Left ventricle myocardium inferior (tissue), 1 donor: ENCODE results near the gene ZFHX3. TPM values are rescaled to one million over a fixed set of nuclear protein-coding genes. Genes with fewer than 3 reads are reported as not detected.
A peak's percentile ranks its signal among the peaks of the same experiment; 100 is the strongest.

Source experiments
- DNase-seq: peaks from one replicate; pipeline ENCODE4 v3.0.0-alpha.2; 2020
- H3K27ac ChIP-seq: fragments of 200-600 bp; replicated peaks from 2 replicates; pipeline ENCODE4 v1.8.0; 2021
- H3K27me3 ChIP-seq: fragments of 200-600 bp; 2 replicates; pipeline ENCODE4 v1.8.0; 2021; ENCODE audit warnings: low read depth
- H3K36me3 ChIP-seq: fragments of 200-600 bp; 2 replicates; pipeline ENCODE4 v1.8.0; 2021
- H3K4me1 ChIP-seq: fragments of 200-600 bp; 2 replicates; pipeline ENCODE4 v1.8.0; 2021
- H3K4me3 ChIP-seq: fragments of 200-600 bp; 2 replicates; pipeline ENCODE4 v1.8.0; 2021; ENCODE audit warnings: mild to moderate bottlenecking, moderate library complexity
- H3K9me3 ChIP-seq: fragments of 200-600 bp; replicated peaks from 2 replicates; pipeline ENCODE4 v1.8.0; 2021
- intact Hi-C: fragments of 100-400 bp; cut with micrococcal nuclease; formaldehyde crosslinking; loops from one replicate; pipeline ENCODE4 v1.11.0; 2022
- total RNA-seq: library from RNA; stranded (reverse); fragmentation: NEBNext Ultra II Directional; extraction: Animal tissue kit (Norgen Biotek cat#: 25700); gene quantifications from one replicate; pipeline ENCODE4 v1.2.1, GENCODE V29; 2021
- TF ChIP-seq, protein P1 (sequence below): fragments of 200-600 bp; IDR thresholded peaks from 2 replicates; pipeline ENCODE4 v1.8.0; 2021; ENCODE audit warnings: antibody characterized with exemption, mild to moderate bottlenecking, borderline replicate concordance
- donor health status: DM: no; HTN: yes; CAD: no; lungs with severe emphysema.

The ZFHX3 gene
- total RNA-seq, 1 donor from 2014 or later, result 9.6 TPM

DNA sequence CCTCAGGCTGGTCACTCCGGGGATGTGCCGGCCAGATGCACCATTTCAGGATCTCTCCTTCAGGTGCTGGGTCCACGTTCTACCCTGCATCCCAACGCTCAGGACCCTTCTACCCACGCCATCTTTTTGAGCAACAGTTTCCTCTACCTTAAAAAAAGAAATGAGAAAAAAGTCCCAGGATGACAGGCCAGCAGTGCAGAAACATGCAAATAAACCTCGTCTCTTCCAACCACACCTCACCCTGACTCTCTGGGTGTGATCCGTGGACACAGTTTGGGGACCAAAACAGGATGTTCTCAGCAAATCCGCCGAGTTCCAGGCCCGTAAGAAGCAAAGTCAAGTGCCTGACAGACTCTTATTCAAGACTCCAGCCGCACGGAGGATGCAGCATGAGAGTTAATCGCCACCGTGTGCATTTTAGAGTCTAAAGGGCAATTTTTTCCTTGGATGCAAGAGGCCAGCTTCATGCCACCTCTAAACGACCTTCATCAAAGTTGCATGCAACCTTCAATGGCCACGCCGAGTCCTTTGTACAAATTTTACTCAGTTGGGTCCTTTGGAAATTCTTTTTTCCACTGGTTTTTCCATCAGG, 99.6 kb downstream of the ZFHX3 start:
- no peak for DNase-seq
- peak overlapping the region; percentile 44 for H3K27ac ChIP-seq
- H3K4me1 ChIP-seq, result peaks cover 45% of the 10 kb centered on the region
- intact Hi-C loops, result no loop called here
- TF ChIP-seq, protein P1, sequence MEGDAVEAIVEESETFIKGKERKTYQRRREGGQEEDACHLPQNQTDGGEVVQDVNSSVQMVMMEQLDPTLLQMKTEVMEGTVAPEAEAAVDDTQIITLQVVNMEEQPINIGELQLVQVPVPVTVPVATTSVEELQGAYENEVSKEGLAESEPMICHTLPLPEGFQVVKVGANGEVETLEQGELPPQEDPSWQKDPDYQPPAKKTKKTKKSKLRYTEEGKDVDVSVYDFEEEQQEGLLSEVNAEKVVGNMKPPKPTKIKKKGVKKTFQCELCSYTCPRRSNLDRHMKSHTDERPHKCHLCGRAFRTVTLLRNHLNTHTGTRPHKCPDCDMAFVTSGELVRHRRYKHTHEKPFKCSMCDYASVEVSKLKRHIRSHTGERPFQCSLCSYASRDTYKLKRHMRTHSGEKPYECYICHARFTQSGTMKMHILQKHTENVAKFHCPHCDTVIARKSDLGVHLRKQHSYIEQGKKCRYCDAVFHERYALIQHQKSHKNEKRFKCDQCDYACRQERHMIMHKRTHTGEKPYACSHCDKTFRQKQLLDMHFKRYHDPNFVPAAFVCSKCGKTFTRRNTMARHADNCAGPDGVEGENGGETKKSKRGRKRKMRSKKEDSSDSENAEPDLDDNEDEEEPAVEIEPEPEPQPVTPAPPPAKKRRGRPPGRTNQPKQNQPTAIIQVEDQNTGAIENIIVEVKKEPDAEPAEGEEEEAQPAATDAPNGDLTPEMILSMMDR, result no peak
- H3K4me3 ChIP-seq, result no peak overlapping the region
- no peaks in the 10 kb centered on the region for H3K27me3 ChIP-seq
- H3K36me3 ChIP-seq, result peaks cover 27% of the 10 kb centered on the region
- no peaks in the 10 kb centered on the region for H3K9me3 ChIP-seq

DNA sequence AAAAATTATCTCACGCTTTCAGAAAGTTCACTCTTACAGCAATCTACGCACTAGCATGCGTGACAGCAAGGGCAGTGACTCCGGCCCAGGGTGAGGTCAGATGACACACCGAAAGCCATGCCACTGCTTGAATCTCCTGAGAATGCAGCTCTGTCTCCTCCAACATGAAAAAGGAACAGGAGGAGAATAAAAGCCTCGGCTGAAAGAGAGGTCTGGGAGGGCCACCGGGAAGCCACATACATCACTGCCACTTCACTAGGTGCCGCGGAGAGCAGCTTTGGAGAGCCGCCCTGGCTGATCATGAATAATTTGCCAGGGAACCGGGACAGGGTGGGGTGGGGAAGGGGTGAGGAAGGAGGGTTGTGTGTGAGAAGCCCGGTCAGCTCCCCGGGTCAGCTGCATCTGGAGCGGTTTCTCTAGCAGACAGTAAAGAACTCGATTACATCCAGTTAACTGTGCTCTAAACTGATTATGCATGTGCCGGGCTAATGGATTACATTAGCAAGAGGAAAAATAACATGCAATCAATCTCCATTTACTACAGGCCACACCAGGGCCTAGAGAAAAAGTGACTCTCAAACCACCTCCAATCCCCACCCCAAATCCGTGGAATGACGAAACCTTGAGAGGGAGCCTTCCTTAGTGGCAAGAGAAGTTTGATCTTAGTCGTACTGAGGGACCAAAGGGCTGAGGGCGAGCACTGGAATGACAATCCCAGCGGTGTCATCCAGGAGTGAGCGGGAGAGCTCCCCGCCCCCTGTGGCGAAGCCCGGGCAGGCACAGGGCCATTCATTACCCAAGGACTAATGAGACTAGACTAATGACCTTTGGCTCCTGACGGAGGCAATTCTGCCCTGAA, 100.3 kb downstream of the ZFHX3 start:
- no peaks in the 10 kb centered on the region for H3K9me3 ChIP-seq
- no peak overlapping the region for H3K4me3 ChIP-seq
- peaks cover 27% of the 10 kb centered on the region for H3K36me3 ChIP-seq
- TF ChIP-seq, protein P1, result no peak
- H3K27me3 ChIP-seq, result no peaks in the 10 kb centered on the region
- H3K27ac ChIP-seq, result peak overlapping the region; percentile 44
- intact Hi-C loops, result no loop called here
- DNase-seq, result no peak
- H3K4me1 ChIP-seq, result peaks cover 40% of the 10 kb centered on the region

DNA sequence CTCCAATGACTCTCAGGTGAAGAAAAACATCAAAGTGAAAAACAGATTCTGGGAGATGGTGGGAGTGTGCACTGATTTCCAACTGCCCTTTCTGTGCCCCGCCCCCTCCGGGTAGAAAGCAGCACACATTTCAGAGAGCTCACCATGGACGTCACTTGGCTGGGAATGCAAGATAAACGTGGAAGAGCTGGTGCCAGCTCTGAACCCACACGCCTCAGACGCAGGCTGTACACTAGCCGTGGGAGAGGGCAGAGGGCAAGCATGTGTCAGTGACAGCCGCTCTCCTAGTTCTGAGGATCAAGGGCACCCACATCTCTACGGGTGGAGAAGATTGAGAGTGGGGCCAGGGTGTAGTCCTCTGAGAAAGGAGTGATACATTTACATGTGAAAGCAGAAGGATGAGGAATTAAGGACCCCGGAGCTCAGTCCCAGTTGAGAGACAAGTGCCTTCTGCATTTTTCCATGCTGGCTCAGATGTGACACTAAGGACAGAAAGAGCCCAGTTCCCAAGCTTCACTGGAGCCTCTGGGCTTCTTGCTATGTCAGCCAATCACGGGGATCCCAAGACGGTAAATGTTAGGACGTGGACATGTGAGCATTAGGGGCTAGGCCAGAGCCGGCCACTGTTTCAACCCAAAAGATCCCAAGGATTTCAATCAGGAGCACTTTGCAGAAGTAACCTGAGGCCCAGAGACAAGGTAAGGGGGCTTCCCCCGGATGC, 101.3 kb downstream of the ZFHX3 start:
- H3K4me3 ChIP-seq, result no peak overlapping the region
- intact Hi-C loops, result no loop called here
- peak; percentile 42 for DNase-seq

DNA sequence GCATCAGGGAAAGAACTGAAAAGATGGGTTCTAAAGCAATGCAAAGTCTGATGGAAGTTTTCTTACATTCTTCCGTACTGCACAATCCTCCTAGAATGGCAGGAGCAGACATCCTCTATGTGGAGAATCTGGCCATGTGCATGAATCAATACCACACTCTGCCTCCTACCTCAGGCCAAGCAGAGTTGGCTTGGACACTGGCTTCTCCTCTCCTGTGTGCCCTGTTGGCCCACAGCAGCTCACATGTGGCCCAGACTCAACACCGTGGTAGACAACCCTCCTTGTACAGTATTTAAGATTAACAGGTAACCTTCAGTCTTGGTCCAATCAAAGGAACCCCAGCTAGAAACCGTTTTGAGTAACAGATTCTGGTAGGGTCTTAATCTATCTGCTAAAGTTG, 101.9 kb downstream of the ZFHX3 start:
- H3K27ac ChIP-seq, result peak overlapping the region; percentile 44
- DNase-seq, result no peak
- no peaks in the 10 kb centered on the region for H3K27me3 ChIP-seq
- TF ChIP-seq, protein P1, result no peak
- H3K4me1 ChIP-seq, result peaks cover 33% of the 10 kb centered on the region
- intact Hi-C loops, result no loop called here
- no peak overlapping the region for H3K4me3 ChIP-seq
- peaks cover 27% of the 10 kb centered on the region for H3K36me3 ChIP-seq
- no peaks in the 10 kb centered on the region for H3K9me3 ChIP-seq

More for the DNA sequence above, 101.3 kb downstream of the ZFHX3 start:
- H3K36me3 ChIP-seq, result peaks cover 27% of the 10 kb centered on the region
- no peaks in the 10 kb centered on the region for H3K27me3 ChIP-seq
- TF ChIP-seq, protein P1, result no peak
- no peaks in the 10 kb centered on the region for H3K9me3 ChIP-seq
- H3K4me1 ChIP-seq, result peaks cover 33% of the 10 kb centered on the region
- peak overlapping the region; percentile 44 for H3K27ac ChIP-seq

DNA sequence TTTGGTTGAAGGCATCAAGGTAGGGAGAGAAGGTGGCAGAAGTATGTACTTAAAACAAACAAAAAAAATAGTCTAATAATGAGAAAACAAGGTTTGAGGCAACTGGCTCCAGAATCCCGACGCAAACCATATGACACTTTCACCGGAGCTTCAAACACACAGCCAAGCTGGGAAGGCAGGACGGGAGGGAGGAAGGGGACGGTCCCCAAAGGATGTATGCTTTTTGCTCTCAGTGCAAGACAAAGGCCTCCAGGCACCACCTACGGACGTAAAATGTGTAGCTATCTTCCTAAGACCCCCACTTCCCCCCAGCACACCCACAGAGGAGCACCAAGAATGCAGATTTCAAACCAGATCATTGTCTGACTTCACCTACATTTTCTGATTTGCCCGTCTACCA, 102.3 kb downstream of the ZFHX3 start:
- H3K9me3 ChIP-seq, result no peaks in the 10 kb centered on the region
- H3K36me3 ChIP-seq, result peaks cover 23% of the 10 kb centered on the region
- no peak for DNase-seq
- TF ChIP-seq, protein P1, result no peak
- no peaks in the 10 kb centered on the region for H3K27me3 ChIP-seq
- peaks cover 33% of the 10 kb centered on the region for H3K4me1 ChIP-seq
- H3K27ac ChIP-seq, result no peak overlapping the region
- H3K4me3 ChIP-seq, result no peak overlapping the region
- intact Hi-C loops, result no loop called here
